ENCODE measurements around the gene UBE2L3.
"Not testable (repeated sequence)": the region's sequence is repeated elsewhere in the genome, so short reads cannot be mapped to it uniquely, and the experiment has no call there.

The UBE2L3 gene

DNA sequence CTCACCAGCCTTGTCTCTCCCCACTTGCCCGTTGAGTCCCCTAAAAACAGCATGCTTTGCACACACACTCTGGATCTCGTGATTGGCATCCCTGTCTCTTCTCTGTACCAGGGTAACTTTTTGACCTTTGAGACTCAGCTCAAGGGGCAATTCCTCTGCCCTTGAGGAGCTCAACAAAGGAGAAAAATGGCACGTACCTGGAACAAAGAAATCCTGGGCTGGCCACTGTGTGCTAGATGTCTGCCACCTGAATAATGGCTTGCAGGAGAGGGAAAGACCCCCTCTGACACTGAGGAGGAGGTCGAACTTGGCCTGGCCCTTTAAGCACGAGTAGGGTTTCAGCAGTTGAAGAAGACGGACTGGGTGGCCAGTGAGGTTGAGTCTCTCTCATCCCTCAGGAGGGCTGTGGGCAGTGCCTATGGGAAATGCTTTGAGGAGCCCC, 5.8 kb downstream of the UBE2L3 start:
- H3F3A ChIP-seq (ENCODE audit: insufficient read depth, low read length): no peaks in the 10 kb centered on the region

GRCh38 chr22:21573750-21574494, 6.4 kb downstream of the UBE2L3 start:
- Histone ChIP-seq H3K9me2 (replicated peaks; ENCODE audit: insufficient read depth, low read length) (no peaks in the 10 kb centered on the region), H3K4me2 (ENCODE audit: low read depth, low read length) (no peak overlapping the region), H4K20me1 (ENCODE audit: insufficient read depth, low read length) (peaks cover 69% of the 10 kb centered on the region), H3K4me3 (ENCODE audit: low read length) (no peak overlapping the region), H2AFZ (ENCODE audit: low read length) (no peak overlapping the region), H3K27me3 (replicated peaks; ENCODE audit: insufficient read depth, low read length) (no peaks in the 10 kb centered on the region), H3K9ac (ENCODE audit: low read length) (no peak overlapping the region), H3K36me3 (replicated peaks; ENCODE audit: insufficient read depth, low read length) (no peaks in the 10 kb centered on the region), H3K9me3 (replicated peaks; ENCODE audit: insufficient read depth, low read length) (no peaks in the 10 kb centered on the region), H3K4me1 (ENCODE audit: low read length) (peaks cover 20% of the 10 kb centered on the region), H3K79me2 (ENCODE audit: low read length) (peaks cover 99% of the 10 kb centered on the region), H3F3A (ENCODE audit: insufficient read depth, low read length) (no peaks in the 10 kb centered on the region), H3K27ac (ENCODE audit: low read length) (no peak overlapping the region)
- no peak for DNase-seq
- TF ChIP-seq EZH2 (optimal IDR thresholded peaks at IDR 0.05; ENCODE audit: low read depth, low read length) (no peak), EZH2phosphoT487 (IDR thresholded peaks at IDR 0.05; ENCODE audit: low read length) (no peak), CTCF (IDR thresholded peaks at IDR 0.05; ENCODE audit: low read length) (no peak)

More for the DNA sequence above, 5.8 kb downstream of the UBE2L3 start:
- Histone ChIP-seq H3K9me3 (replicated peaks; ENCODE audit: insufficient read depth, low read length) (no peaks in the 10 kb centered on the region), H2AFZ (ENCODE audit: low read length) (no peak overlapping the region), H4K20me1 (ENCODE audit: insufficient read depth, low read length) (peaks cover 65% of the 10 kb centered on the region), H3K4me3 (ENCODE audit: low read length) (no peak overlapping the region), H3K79me2 (ENCODE audit: low read length) (peaks cover 100% of the 10 kb centered on the region), H3K36me3 (replicated peaks; ENCODE audit: insufficient read depth, low read length) (no peaks in the 10 kb centered on the region), H3K9me2 (replicated peaks; ENCODE audit: insufficient read depth, low read length) (no peaks in the 10 kb centered on the region), H3K4me1 (ENCODE audit: low read length) (peaks cover 20% of the 10 kb centered on the region), H3K4me2 (ENCODE audit: low read depth, low read length) (no peak overlapping the region), H3K27me3 (replicated peaks; ENCODE audit: insufficient read depth, low read length) (no peaks in the 10 kb centered on the region), H3K27ac (ENCODE audit: low read length) (no peak overlapping the region), H3K9ac (ENCODE audit: low read length) (no peak overlapping the region)
- DNase-seq: no peak
- TF ChIP-seq EZH2phosphoT487 (IDR thresholded peaks at IDR 0.05; ENCODE audit: low read length) (no peak), CTCF (IDR thresholded peaks at IDR 0.05; ENCODE audit: low read length) (no peak), EZH2 (optimal IDR thresholded peaks at IDR 0.05; ENCODE audit: low read depth, low read length) (no peak)

- H3K9me3 ChIP-seq (replicated peaks; ENCODE audit: insufficient read depth, low read length): no peaks in the 10 kb centered on the region
- no peak overlapping the region for H2AFZ ChIP-seq (ENCODE audit: low read length)
- peaks cover 53% of the 10 kb centered on the region for H4K20me1 ChIP-seq (ENCODE audit: insufficient read depth, low read length)
- H3K9me2 ChIP-seq (replicated peaks; ENCODE audit: insufficient read depth, low read length): no peaks in the 10 kb centered on the region
- H3K9ac ChIP-seq (ENCODE audit: low read length): no peak overlapping the region
- peaks cover 97% of the 10 kb centered on the region for H3K79me2 ChIP-seq (ENCODE audit: low read length)
- no peak overlapping the region for H3K4me3 ChIP-seq (ENCODE audit: low read length)
- no peaks in the 10 kb centered on the region for H3K4me1 ChIP-seq (ENCODE audit: low read length)
- H3K36me3 ChIP-seq (replicated peaks; ENCODE audit: insufficient read depth, low read length): no peaks in the 10 kb centered on the region
- TF ChIP-seq EZH2 (optimal IDR thresholded peaks at IDR 0.05; ENCODE audit: low read depth, low read length) (no peak), EZH2phosphoT487 (IDR thresholded peaks at IDR 0.05; ENCODE audit: low read length) (no peak), CTCF (IDR thresholded peaks at IDR 0.05; ENCODE audit: low read length) (no peak)
- H3K4me2 ChIP-seq (ENCODE audit: low read depth, low read length): no peak overlapping the region
- no peak overlapping the region for H3K27ac ChIP-seq (ENCODE audit: low read length)
- no peaks in the 10 kb centered on the region for H3K27me3 ChIP-seq (replicated peaks; ENCODE audit: insufficient read depth, low read length)
- DNase-seq: no peak
- no peaks in the 10 kb centered on the region for H3F3A ChIP-seq (ENCODE audit: insufficient read depth, low read length)
Observed at GRCh38 chr22:21579474-21579851, 11.9 kb downstream of the UBE2L3 start.

DNA sequence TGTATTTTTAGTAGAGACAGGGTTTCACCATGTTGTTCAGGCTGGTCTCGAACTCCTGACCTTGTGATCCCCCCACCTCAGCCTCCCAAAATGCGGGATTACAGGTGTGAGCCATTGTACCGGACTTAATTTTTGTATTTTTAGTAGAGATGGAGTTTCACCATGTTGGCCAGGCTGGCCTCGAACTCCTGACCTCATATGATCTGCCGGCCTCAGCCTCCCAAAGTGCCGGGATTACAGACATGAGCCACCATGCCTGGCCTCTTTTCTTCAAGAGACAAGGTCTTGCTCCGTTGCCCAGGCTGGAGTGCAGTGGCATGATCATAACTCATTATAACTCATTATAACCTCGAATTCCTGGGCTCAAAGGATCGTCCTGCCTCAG, 13.1 kb downstream of the UBE2L3 start:
- not testable (repeated sequence) for H3K9me3 ChIP-seq (replicated peaks; ENCODE audit: insufficient read depth, low read length); H3K4me3 ChIP-seq (ENCODE audit: low read length); H3F3A ChIP-seq (ENCODE audit: insufficient read depth, low read length); H3K9me2 ChIP-seq (replicated peaks; ENCODE audit: insufficient read depth, low read length); H3K27ac ChIP-seq (ENCODE audit: low read length); H3K27me3 ChIP-seq (replicated peaks; ENCODE audit: insufficient read depth, low read length); H3K9ac ChIP-seq (ENCODE audit: low read length); DNase-seq; H3K36me3 ChIP-seq (replicated peaks; ENCODE audit: insufficient read depth, low read length); H2AFZ ChIP-seq (ENCODE audit: low read length); H3K4me2 ChIP-seq (ENCODE audit: low read depth, low read length); H3K4me1 ChIP-seq (ENCODE audit: low read length)
- Histone ChIP-seq H3K79me2 (ENCODE audit: low read length) (peaks cover 97% of the 10 kb centered on the region), H4K20me1 (ENCODE audit: insufficient read depth, low read length) (peaks cover 61% of the 10 kb centered on the region)

GRCh38 chr22:21581009-21581713, 13.6 kb downstream of the UBE2L3 start:
- H3K4me3 ChIP-seq (ENCODE audit: low read length); H2AFZ ChIP-seq (ENCODE audit: low read length); H3K36me3 ChIP-seq (replicated peaks; ENCODE audit: insufficient read depth, low read length); H3K4me1 ChIP-seq (ENCODE audit: low read length); H3F3A ChIP-seq (ENCODE audit: insufficient read depth, low read length); DNase-seq; H3K9me3 ChIP-seq (replicated peaks; ENCODE audit: insufficient read depth, low read length); H3K4me2 ChIP-seq (ENCODE audit: low read depth, low read length); H3K9ac ChIP-seq (ENCODE audit: low read length); H3K9me2 ChIP-seq (replicated peaks; ENCODE audit: insufficient read depth, low read length); H3K27me3 ChIP-seq (replicated peaks; ENCODE audit: insufficient read depth, low read length); H3K27ac ChIP-seq (ENCODE audit: low read length): not testable (repeated sequence)
- H3K79me2 ChIP-seq (ENCODE audit: low read length): peaks cover 97% of the 10 kb centered on the region
- peaks cover 63% of the 10 kb centered on the region for H4K20me1 ChIP-seq (ENCODE audit: insufficient read depth, low read length)

Data from MM.1S (cell line).